Epithelial cell of esophagus (primary cell): ENCODE data around the gene HS3ST4.

ENCODE experiments used
- DNase-seq: peaks from one replicate; pipeline ENCODE4 v3.0.0; 2010; ENCODE audit warnings: low read depth
- H3K4me3 ChIP-seq: 2 replicates; pipeline ENCODE4 v1.5.1; 2011; ENCODE audit warnings: mild to moderate bottlenecking, low read length, control low read depth
- TF ChIP-seq, protein P1 (sequence below): IDR thresholded peaks from 2 replicates; pipeline ENCODE4 v1.5.1; 2011; ENCODE audit warnings: low read depth, mild to moderate bottlenecking, low read length, control low read depth, inconsistent platforms; ENCODE audit not compliant: insufficient read depth; ENCODE audit errors: missing control alignments

HS3ST4 gene

DNA sequence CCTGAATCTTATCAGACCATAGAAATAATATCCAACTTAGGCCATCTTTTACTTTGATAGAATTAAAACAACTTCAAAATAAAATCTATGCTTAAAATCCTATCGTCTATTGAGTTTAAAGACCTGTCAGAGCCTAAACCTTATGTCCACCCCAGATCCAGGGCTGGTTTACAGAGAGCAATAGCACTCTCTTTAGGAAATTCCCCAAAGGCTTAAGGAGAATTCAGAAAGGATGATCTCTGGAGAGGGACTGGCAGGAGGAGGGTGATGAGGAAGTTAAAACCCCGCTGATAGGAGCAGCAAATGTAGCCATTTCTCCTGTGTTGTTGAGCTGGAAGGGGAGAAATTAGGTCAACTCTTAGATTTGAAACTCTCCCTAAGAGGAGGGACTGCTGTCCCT lies 175.3 kb downstream of the HS3ST4 start:
- TF ChIP-seq, protein P1, sequence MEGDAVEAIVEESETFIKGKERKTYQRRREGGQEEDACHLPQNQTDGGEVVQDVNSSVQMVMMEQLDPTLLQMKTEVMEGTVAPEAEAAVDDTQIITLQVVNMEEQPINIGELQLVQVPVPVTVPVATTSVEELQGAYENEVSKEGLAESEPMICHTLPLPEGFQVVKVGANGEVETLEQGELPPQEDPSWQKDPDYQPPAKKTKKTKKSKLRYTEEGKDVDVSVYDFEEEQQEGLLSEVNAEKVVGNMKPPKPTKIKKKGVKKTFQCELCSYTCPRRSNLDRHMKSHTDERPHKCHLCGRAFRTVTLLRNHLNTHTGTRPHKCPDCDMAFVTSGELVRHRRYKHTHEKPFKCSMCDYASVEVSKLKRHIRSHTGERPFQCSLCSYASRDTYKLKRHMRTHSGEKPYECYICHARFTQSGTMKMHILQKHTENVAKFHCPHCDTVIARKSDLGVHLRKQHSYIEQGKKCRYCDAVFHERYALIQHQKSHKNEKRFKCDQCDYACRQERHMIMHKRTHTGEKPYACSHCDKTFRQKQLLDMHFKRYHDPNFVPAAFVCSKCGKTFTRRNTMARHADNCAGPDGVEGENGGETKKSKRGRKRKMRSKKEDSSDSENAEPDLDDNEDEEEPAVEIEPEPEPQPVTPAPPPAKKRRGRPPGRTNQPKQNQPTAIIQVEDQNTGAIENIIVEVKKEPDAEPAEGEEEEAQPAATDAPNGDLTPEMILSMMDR: no peak
- no peak overlapping the region for H3K4me3 ChIP-seq
- no peak for DNase-seq

GRCh38 chr16:25868106-25868505 lies 176.3 kb downstream of the HS3ST4 start:
- no peak overlapping the region for H3K4me3 ChIP-seq
- no peak for DNase-seq
- TF ChIP-seq, protein P1: no peak

GRCh38 chr16:25868706-25869370 lies 177.1 kb downstream of the HS3ST4 start:
- DNase-seq: no peak
- TF ChIP-seq, protein P1: no peak
- no peak overlapping the region for H3K4me3 ChIP-seq

GRCh38 chr16:25872369-25873070 lies 180.8 kb downstream of the HS3ST4 start:
- no peak overlapping the region for H3K4me3 ChIP-seq
- no peak for DNase-seq
- TF ChIP-seq, protein P1: no peak

DNA sequence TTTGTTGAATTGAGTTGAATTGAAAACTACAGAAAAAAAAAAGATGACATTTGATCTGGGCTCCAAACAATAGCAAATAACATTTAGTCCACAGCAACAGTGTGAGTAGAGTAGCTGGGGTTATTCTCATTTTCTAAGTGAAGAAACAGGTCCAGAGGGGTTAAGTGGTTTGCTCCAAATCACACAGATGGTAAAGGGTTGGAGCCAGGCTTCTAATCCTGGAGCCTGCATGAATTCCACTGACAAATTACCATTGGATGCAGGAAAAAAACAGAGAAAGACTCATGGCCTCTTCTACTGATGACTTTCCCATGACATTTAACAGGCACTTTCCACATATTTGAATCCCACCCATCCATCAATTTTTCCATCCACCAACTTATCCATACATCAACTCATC lies 182.4 kb downstream of the HS3ST4 start:
- TF ChIP-seq, protein P1: no peak
- no peak for DNase-seq
- H3K4me3 ChIP-seq: no peak overlapping the region

- DNase-seq: no peak
- no peak overlapping the region for H3K4me3 ChIP-seq
- TF ChIP-seq, protein P1: no peak
Measured at GRCh38 chr16:25875956-25876598, 184.3 kb downstream of the HS3ST4 start.
